LNCAP (cell line): ENCODE measurements around the gene HEMK1.

ENCODE experiments used
- CTCF ChIP-seq: fragments of 450-650 bp; IDR thresholded peaks from 2 replicates; pipeline ENCODE4 v1.5.1; 2017; ENCODE audit warnings: mild to moderate bottlenecking

Gene HEMK1

DNA sequence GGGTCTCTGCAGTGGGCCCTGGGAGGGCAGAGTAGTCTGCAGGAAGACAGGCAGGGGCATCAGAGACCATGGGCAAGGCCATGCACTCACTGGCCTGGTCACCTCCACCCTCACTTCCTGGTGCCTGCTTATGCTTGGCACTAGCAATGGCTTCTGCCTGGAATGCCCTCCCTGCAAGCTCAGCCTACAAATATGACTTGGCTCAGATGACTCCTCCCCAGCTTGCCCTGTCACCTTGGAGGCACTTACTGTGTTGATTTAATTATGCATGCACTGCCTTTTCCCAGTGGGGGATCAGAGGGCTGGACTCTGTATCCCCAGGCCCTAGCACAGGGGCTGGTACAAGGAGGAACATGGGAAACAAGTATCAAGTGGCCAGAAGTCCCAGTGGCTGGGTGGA is 9.6 kb upstream of the HEMK1 start:
- no peak for TF ChIP-seq CTCF

- no peak for TF ChIP-seq CTCF
Measured at GRCh38 chr3:50562861-50563260, 6.5 kb upstream of the HEMK1 start.

- no peak for TF ChIP-seq CTCF
Measured at GRCh38 chr3:50563867-50564266, 5.5 kb upstream of the HEMK1 start.

DNA sequence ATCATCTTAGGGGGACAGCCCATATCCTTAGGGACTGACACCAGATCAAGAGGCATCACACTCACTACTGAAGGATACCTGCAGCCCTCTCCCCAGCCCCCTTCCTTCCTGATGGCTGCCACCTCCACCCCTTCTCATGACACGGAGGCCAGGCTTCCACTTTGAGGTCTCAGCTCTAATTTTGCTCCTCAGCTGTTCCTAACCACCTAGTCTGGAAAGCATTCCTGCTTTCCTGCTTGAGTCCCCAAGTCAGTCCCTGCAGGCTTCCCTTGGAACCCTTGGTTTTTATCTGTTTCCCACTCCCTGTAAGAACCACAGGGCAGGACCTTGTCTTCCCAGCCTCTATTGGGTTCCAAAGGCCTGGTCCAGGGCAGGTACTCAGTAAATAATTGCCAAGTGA is 5.0 kb upstream of the HEMK1 start:
- no peak for TF ChIP-seq CTCF

GRCh38 chr3:50567011-50567385 is 2.3 kb upstream of the HEMK1 start:
- no peak for TF ChIP-seq CTCF

GRCh38 chr3:50567386-50568167 is 1.7 kb upstream of the HEMK1 start, which contains the start of gene C3orf18:
Gene C3orf18 (minus strand): TSS chr3:50567747. CDS start chr3:50565699, 2,048 bp downstream.
- TF ChIP-seq CTCF = no peak

DNA sequence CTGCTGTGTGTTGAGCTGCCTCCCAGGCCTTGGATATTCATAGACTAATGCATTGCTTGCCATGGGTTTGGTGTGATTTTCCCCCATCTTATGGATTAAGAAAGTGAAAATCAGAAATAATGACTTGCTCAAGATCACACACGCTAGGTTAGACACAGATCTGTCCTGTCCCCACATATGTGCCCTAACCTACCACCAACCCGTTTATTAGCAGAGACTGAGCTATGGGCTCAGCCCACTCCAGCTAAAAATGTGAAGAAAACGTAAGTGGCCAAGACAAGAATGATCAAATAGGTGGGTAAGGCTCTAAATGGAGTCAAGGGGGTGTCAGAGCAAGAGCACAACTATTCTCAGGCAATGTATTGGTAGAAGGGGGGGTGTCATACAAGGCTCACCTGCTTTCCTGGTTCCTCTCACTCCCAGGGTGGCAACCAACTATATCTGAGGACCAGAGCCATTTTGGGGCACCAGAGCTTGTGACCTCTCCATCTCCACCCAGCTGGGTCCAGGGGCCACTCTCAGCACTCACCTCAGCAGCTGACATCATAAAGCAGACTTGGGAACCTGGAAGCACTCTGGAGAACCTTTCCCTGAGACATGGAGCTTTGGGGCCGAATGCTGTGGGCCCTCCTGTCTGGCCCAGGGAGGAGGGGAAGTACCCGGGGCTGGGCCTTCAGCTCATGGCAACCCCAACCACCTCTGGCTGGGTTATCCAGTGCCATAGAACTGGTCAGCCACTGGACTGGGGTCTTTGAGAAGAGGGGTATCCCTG is 1.4 kb downstream of the HEMK1 start:
- no peak for TF ChIP-seq CTCF
